Measurements from ENCODE around the gene RAB15. TPM values are rescaled to one million over a fixed set of nuclear protein-coding genes. Genes with fewer than 3 reads are reported as not detected.

RAB15 gene
- total and polyA plus RNA-seq, 2 donors (not counting 1 experiment from before 2014, with no cell fraction given), result 2.2 to 3.6 TPM

GRCh38 chr14:64937171-64937820, 34.8 kb downstream of the RAB15 start:
- Histone ChIP-seq H4K20me1 (ENCODE audit: control insufficient read depth, extremely low read depth, insufficient read depth, low read length) (no peaks in the 10 kb centered on the region), H3K79me2 (ENCODE audit: control insufficient read depth, insufficient read depth, low read length) (no peaks in the 10 kb centered on the region), H3K9ac (ENCODE audit: insufficient read depth, low read length) (no peak overlapping the region), H3K36me3 (ENCODE audit: control insufficient read depth, insufficient read depth, low read length) (peaks cover 2% of the 10 kb centered on the region), H3K4me2 (ENCODE audit: extremely low read depth, insufficient read depth, low read length) (no peak overlapping the region), H2AFZ (ENCODE audit: low read length) (no peak overlapping the region), H3K9me3 (ENCODE audit: control insufficient read depth, insufficient read depth, low read depth, low read length) (no peaks in the 10 kb centered on the region), H3K4me3 (replicated peaks in 1 of 4; ENCODE audit: control extremely low read depth in 1 of 4, insufficient read depth in 1 of 4, low read depth in 3 of 4, low read length in 4 of 4) (no peak overlapping the region), H3K27ac (ENCODE audit: insufficient read depth, low read length) (no peak overlapping the region), H3K4me1 (ENCODE audit: control insufficient read depth, extremely low read depth, insufficient read depth, low read length) (no peaks in the 10 kb centered on the region), H3K27me3 (ENCODE audit: control insufficient read depth, insufficient read depth, low read length) (no peaks in the 10 kb centered on the region)
- DNase-seq (ENCODE audit: low read depth in 2 of 2), result no peak
- TF ChIP-seq, protein P1, sequence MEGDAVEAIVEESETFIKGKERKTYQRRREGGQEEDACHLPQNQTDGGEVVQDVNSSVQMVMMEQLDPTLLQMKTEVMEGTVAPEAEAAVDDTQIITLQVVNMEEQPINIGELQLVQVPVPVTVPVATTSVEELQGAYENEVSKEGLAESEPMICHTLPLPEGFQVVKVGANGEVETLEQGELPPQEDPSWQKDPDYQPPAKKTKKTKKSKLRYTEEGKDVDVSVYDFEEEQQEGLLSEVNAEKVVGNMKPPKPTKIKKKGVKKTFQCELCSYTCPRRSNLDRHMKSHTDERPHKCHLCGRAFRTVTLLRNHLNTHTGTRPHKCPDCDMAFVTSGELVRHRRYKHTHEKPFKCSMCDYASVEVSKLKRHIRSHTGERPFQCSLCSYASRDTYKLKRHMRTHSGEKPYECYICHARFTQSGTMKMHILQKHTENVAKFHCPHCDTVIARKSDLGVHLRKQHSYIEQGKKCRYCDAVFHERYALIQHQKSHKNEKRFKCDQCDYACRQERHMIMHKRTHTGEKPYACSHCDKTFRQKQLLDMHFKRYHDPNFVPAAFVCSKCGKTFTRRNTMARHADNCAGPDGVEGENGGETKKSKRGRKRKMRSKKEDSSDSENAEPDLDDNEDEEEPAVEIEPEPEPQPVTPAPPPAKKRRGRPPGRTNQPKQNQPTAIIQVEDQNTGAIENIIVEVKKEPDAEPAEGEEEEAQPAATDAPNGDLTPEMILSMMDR (conservative IDR thresholded peaks at IDR 0.05 in 1 of 2, IDR thresholded peaks at IDR 0.05 in 1 of 2; ENCODE audit: low read depth in 1 of 2, low read length in 2 of 2), result no peak
- TF ChIP-seq EZH2 (IDR thresholded peaks at IDR 0.05; ENCODE audit: low read length, missing control alignments), result no peak

- DNase-seq (ENCODE audit: low read depth in 2 of 2), result no peak
- no peaks in the 10 kb centered on the region for H3K79me2 ChIP-seq (ENCODE audit: control insufficient read depth, insufficient read depth, low read length)
- no peak overlapping the region for H3K27ac ChIP-seq (ENCODE audit: insufficient read depth, low read length)
- TF ChIP-seq, protein P1 (conservative IDR thresholded peaks at IDR 0.05 in 1 of 2, IDR thresholded peaks at IDR 0.05 in 1 of 2; ENCODE audit: low read depth in 1 of 2, low read length in 2 of 2), result no peak
- no peak for TF ChIP-seq EZH2 (IDR thresholded peaks at IDR 0.05; ENCODE audit: low read length, missing control alignments)
- H3K4me2 ChIP-seq (ENCODE audit: extremely low read depth, insufficient read depth, low read length), result no peak overlapping the region
- H4K20me1 ChIP-seq (ENCODE audit: control insufficient read depth, extremely low read depth, insufficient read depth, low read length), result no peaks in the 10 kb centered on the region
- no peaks in the 10 kb centered on the region for H3K27me3 ChIP-seq (ENCODE audit: control insufficient read depth, insufficient read depth, low read length)
- H2AFZ ChIP-seq (ENCODE audit: low read length), result no peak overlapping the region
- peaks cover 3% of the 10 kb centered on the region for H3K36me3 ChIP-seq (ENCODE audit: control insufficient read depth, insufficient read depth, low read length)
- H3K4me3 ChIP-seq (replicated peaks in 1 of 4; ENCODE audit: control extremely low read depth in 1 of 4, insufficient read depth in 1 of 4, low read depth in 3 of 4, low read length in 4 of 4), result no peak overlapping the region
- no peaks in the 10 kb centered on the region for H3K4me1 ChIP-seq (ENCODE audit: control insufficient read depth, extremely low read depth, insufficient read depth, low read length)
- H3K9me3 ChIP-seq (ENCODE audit: control insufficient read depth, insufficient read depth, low read depth, low read length), result no peaks in the 10 kb centered on the region
- H3K9ac ChIP-seq (ENCODE audit: insufficient read depth, low read length), result no peak overlapping the region
Measured at GRCh38 chr14:64935508-64935907, 36.6 kb downstream of the RAB15 start.

GRCh38 chr14:64934338-64934929, 37.7 kb downstream of the RAB15 start:
- no peak for TF ChIP-seq EZH2 (IDR thresholded peaks at IDR 0.05; ENCODE audit: low read length, missing control alignments)
- TF ChIP-seq, protein P1 (conservative IDR thresholded peaks at IDR 0.05 in 1 of 2, IDR thresholded peaks at IDR 0.05 in 1 of 2; ENCODE audit: low read depth in 1 of 2, low read length in 2 of 2), result no peak
- Histone ChIP-seq H3K4me1 (ENCODE audit: control insufficient read depth, extremely low read depth, insufficient read depth, low read length) (no peaks in the 10 kb centered on the region), H3K36me3 (ENCODE audit: control insufficient read depth, insufficient read depth, low read length) (peaks cover 3% of the 10 kb centered on the region), H3K9me3 (ENCODE audit: control insufficient read depth, insufficient read depth, low read depth, low read length) (no peaks in the 10 kb centered on the region), H3K27me3 (ENCODE audit: control insufficient read depth, insufficient read depth, low read length) (no peaks in the 10 kb centered on the region), H3K4me3 (replicated peaks in 1 of 4; ENCODE audit: control extremely low read depth in 1 of 4, insufficient read depth in 1 of 4, low read depth in 3 of 4, low read length in 4 of 4) (no peak overlapping the region), H3K4me2 (ENCODE audit: extremely low read depth, insufficient read depth, low read length) (no peak overlapping the region), H4K20me1 (ENCODE audit: control insufficient read depth, extremely low read depth, insufficient read depth, low read length) (no peaks in the 10 kb centered on the region), H3K79me2 (ENCODE audit: control insufficient read depth, insufficient read depth, low read length) (no peaks in the 10 kb centered on the region), H2AFZ (ENCODE audit: low read length) (no peak overlapping the region), H3K9ac (ENCODE audit: insufficient read depth, low read length) (no peak overlapping the region), H3K27ac (ENCODE audit: insufficient read depth, low read length) (no peak overlapping the region)
- DNase-seq (ENCODE audit: low read depth in 2 of 2), result no peak
